OCI-LY3 (cell line): ENCODE measurements around the gene TLR6.

ENCODE experiments used
- EZH2phosphoT487 ChIP-seq: fragments of 200-600 bp; shearing (Covaris generic); IDR thresholded peaks from 2 replicates; pipeline ENCODE4 v1.6.1; 2018; ENCODE audit warnings: antibody characterized with exemption, mixed run types, low read depth
- TF ChIP-seq, protein P1 (sequence below): fragments of 200-600, 300-600 bp; sonication (generic); IDR thresholded peaks from 2 replicates; pipeline ENCODE4 v1.5.1; 2014; ENCODE audit warnings: antibody characterized with exemption, low read length, low read depth

- TF ChIP-seq, protein P1, sequence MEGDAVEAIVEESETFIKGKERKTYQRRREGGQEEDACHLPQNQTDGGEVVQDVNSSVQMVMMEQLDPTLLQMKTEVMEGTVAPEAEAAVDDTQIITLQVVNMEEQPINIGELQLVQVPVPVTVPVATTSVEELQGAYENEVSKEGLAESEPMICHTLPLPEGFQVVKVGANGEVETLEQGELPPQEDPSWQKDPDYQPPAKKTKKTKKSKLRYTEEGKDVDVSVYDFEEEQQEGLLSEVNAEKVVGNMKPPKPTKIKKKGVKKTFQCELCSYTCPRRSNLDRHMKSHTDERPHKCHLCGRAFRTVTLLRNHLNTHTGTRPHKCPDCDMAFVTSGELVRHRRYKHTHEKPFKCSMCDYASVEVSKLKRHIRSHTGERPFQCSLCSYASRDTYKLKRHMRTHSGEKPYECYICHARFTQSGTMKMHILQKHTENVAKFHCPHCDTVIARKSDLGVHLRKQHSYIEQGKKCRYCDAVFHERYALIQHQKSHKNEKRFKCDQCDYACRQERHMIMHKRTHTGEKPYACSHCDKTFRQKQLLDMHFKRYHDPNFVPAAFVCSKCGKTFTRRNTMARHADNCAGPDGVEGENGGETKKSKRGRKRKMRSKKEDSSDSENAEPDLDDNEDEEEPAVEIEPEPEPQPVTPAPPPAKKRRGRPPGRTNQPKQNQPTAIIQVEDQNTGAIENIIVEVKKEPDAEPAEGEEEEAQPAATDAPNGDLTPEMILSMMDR: no peak
- TF ChIP-seq EZH2phosphoT487: no peak
Measured at GRCh38 chr4:38865445-38865844, 8.8 kb upstream of the TLR6 start.
